OCI-LY1 (cell line): ENCODE measurements around the gene LYSMD1.

Experiments
- H2AFZ ChIP-seq: fragments of 200-600 bp; sonication (generic), shearing (Covaris generic); 2 replicates; pipeline ENCODE4 v1.6.0; 2014; ENCODE audit warnings: antibody characterized with exemption, mild to moderate bottlenecking, low read length
- H3F3A ChIP-seq: fragments of 200-600 bp; sonication (generic), shearing (Covaris generic); 2 replicates; pipeline ENCODE4 v1.6.0; 2014; ENCODE audit warnings: mild to moderate bottlenecking, antibody characterized with exemption, low read length, moderate library complexity; ENCODE audit not compliant: insufficient read depth
- H3K27ac ChIP-seq: fragments of 200-600 bp; sonication (generic); 2 replicates; pipeline ENCODE4 v1.5.1; 2014; ENCODE audit warnings: low read length, mixed run types, mild to moderate bottlenecking, low read depth; ENCODE audit not compliant: poor library complexity, severe bottlenecking
- H3K27me3 ChIP-seq: fragments of 200-600 bp; sonication (generic); 2 replicates; pipeline ENCODE4 v1.6.0; 2014; ENCODE audit warnings: antibody characterized with exemption, mild to moderate bottlenecking, low read length, moderate library complexity; ENCODE audit not compliant: insufficient read depth
- H3K36me3 ChIP-seq: fragments of 200-600 bp; sonication (generic); 2 replicates; pipeline ENCODE4 v1.6.1; 2014; ENCODE audit warnings: mild to moderate bottlenecking, antibody characterized with exemption, low read length, moderate library complexity, mixed read lengths; ENCODE audit not compliant: insufficient read depth
- H3K4me1 ChIP-seq: fragments of 200-600 bp; sonication (generic); 2 replicates; pipeline ENCODE4 v1.5.1; 2014; ENCODE audit warnings: mild to moderate bottlenecking, low read length, moderate library complexity; ENCODE audit not compliant: insufficient read depth, severe bottlenecking
- H3K4me2 ChIP-seq: fragments of 200-600 bp; sonication (generic), shearing (Covaris generic); 2 replicates; pipeline ENCODE4 v1.6.1; 2014; ENCODE audit warnings: low read length
- H3K4me3 ChIP-seq: fragments of 200-600 bp; sonication (generic); 2 replicates; pipeline ENCODE4 v1.5.1; 2014; ENCODE audit warnings: low read length, low read depth, mild to moderate bottlenecking, mixed read lengths; ENCODE audit not compliant: poor library complexity, severe bottlenecking
- H3K79me2 ChIP-seq: fragments of 200-600 bp; shearing (Covaris generic); 2 replicates; pipeline ENCODE4 v1.6.1; 2016; ENCODE audit warnings: mixed run types, low read length, mixed read lengths; ENCODE audit not compliant: insufficient read depth
- H3K9ac ChIP-seq: fragments of 200-600 bp; sonication (generic), shearing (Covaris generic); 2 replicates; pipeline ENCODE4 v1.6.1; 2014; ENCODE audit warnings: mild to moderate bottlenecking, low read length, mixed read lengths
- H3K9me2 ChIP-seq: fragments of 200-600 bp; sonication (generic), shearing (Covaris generic); 2 replicates; pipeline ENCODE4 v1.6.1; 2014; ENCODE audit warnings: low read depth, mild to moderate bottlenecking, low read length, mixed read lengths
- H3K9me3 ChIP-seq: fragments of 200-600 bp; shearing (Covaris generic); 2 replicates; pipeline ENCODE4 v1.6.1; 2014; ENCODE audit warnings: low read length, mixed read lengths
- H4K20me1 ChIP-seq: fragments of 200-600 bp; sonication (generic), shearing (Covaris generic); 2 replicates; pipeline ENCODE4 v1.6.0; 2016; ENCODE audit warnings: mild to moderate bottlenecking, low read length; ENCODE audit not compliant: insufficient read depth
- CTCF ChIP-seq: fragments of 200-600 bp; sonication (generic), shearing (Covaris generic); IDR thresholded peaks from 2 replicates; pipeline ENCODE4 v1.5.1; 2017; ENCODE audit warnings: mild to moderate bottlenecking, antibody characterized with exemption, low read length, moderate library complexity, mixed read lengths
- EZH2 ChIP-seq: fragments of 200-600 bp; sonication (generic), shearing (Covaris generic); IDR thresholded peaks from 2 replicates; pipeline ENCODE4 v1.8.0; 2017; ENCODE audit warnings: borderline replicate concordance, mixed run types, mild to moderate bottlenecking, antibody characterized with exemption, low read length, moderate library complexity, mixed read lengths

The LYSMD1 gene

DNA sequence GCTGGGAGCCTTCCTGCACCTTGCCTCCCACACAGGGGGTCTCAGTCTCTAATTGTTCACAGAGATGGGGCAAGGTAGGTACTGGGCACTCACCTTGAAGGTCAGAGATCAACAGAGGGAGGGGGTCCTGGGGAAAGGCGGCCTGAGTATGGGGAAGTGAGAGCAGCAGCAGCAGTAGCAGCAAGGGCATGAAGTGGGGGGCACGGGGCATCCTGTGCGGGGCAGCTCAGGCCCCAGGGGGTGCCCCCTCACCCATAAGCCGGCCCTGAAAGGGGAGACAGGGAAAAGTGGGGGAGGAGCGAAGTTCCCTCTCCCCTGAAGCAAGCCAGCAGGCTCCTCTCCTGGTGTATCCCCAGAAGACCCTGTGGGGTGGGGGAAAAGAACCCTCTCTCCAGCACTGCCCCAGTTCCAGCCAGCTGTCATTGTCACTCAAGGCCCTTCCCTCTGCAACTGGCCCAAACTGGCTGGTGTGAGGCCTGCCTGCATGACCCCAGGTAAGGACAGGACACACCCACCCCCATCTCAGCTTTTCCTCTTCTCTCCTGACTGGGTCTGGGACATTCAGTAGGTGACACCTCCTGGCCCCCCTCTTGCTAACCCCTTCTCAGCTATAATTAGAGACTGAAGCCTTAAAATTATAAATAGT, 23.2 kb downstream of the LYSMD1 start:
- H3K27ac ChIP-seq, result no peak overlapping the region
- peaks cover 11% of the 10 kb centered on the region; the same call in 1 of the 2 replicates for H3K27me3 ChIP-seq
- H3K4me1 ChIP-seq, result peaks cover 33% of the 10 kb centered on the region
- H4K20me1 ChIP-seq, result no peaks in the 10 kb centered on the region
- H3K9me2 ChIP-seq, result no peaks in the 10 kb centered on the region
- H2AFZ ChIP-seq, result no peak overlapping the region
- no peaks in the 10 kb centered on the region for H3K79me2 ChIP-seq
- H3K4me3 ChIP-seq, result no peak overlapping the region
- H3K36me3 ChIP-seq, result no peaks in the 10 kb centered on the region
- H3K4me2 ChIP-seq, result peak overlapping the region; percentile 24
- H3K9ac ChIP-seq, result no peak overlapping the region
- no peaks in the 10 kb centered on the region for H3K9me3 ChIP-seq
- H3F3A ChIP-seq, result no peaks in the 10 kb centered on the region
- TF ChIP-seq EZH2 (no peak), CTCF (no peak)

GRCh38 chr1:151137789-151138188, 27.9 kb downstream of the LYSMD1 start:
- no peaks in the 10 kb centered on the region for H3K9me2 ChIP-seq
- H3K79me2 ChIP-seq, result no peaks in the 10 kb centered on the region
- H3K9me3 ChIP-seq, result no peaks in the 10 kb centered on the region
- no peaks in the 10 kb centered on the region for H4K20me1 ChIP-seq
- H3K9ac ChIP-seq, result no peak overlapping the region
- peaks cover 6% of the 10 kb centered on the region; the same call in 1 of the 2 replicates for H3K27me3 ChIP-seq
- no peak overlapping the region for H3K4me3 ChIP-seq
- no peaks in the 10 kb centered on the region for H3F3A ChIP-seq
- TF ChIP-seq EZH2, result no peak
- TF ChIP-seq CTCF, result no peak
- no peak overlapping the region for H3K27ac ChIP-seq
- H3K36me3 ChIP-seq, result no peaks in the 10 kb centered on the region
- H3K4me1 ChIP-seq, result peaks cover 13% of the 10 kb centered on the region
- no peak overlapping the region for H2AFZ ChIP-seq
- H3K4me2 ChIP-seq, result no peak overlapping the region

DNA sequence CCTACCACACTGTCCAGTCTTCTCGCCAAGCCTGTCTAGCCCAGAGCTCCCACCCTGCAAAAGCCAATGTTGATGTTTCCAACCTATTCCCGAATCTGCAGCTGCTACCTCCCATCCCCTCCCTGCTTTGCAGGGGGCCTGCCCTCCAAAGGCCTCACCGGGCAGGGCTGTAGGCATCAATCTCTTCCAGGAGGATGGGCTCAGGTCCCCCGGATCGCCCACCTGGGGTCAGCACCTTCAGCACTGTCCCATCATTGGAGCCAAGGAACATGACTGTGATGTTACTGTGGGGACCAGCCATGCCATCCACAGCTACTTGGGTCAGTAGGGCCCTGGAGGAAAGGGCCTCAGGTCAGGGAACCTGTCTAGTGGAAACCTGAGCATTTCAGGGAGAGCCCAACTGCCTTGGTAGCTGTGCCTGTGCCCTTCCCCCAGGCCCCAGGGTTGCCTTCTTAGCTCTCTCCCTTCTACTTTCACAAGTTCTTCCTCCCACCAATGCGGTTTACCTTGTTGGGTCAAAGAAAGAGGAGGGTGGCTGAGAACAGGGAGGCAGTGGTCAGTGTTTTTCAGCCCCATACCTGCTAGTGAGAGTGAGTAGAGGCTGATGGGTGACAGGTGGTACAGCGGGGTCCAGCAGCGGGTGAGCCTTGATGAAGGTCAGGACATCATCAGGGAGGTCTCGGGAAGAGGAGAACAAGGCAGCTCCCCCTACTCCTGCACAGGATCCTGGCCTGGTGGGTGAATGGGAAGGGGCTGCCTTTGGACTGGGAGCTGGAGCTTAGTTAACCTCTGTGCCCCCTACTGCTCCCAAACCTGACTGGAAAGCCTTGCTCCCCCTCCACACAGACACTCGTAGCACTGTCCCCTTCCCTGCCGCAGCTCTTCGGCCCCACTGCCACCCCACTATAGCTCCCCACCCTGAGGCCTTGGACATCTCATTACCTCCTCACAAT, 30.0 kb downstream of the LYSMD1 start:
- no peaks in the 10 kb centered on the region for H3K9me2 ChIP-seq
- H3K27me3 ChIP-seq, result peaks cover 6% of the 10 kb centered on the region; the same call in 1 of the 2 replicates
- H3K79me2 ChIP-seq, result no peaks in the 10 kb centered on the region
- no peak overlapping the region for H2AFZ ChIP-seq
- H3K4me3 ChIP-seq, result no peak overlapping the region
- no peaks in the 10 kb centered on the region for H3K36me3 ChIP-seq
- H3K4me1 ChIP-seq, result peaks cover 10% of the 10 kb centered on the region
- TF ChIP-seq CTCF (peak; percentile 35; the same call in 1 of the 2 replicates), EZH2 (no peak)
- H3K27ac ChIP-seq, result no peak overlapping the region
- H3K9me3 ChIP-seq, result no peaks in the 10 kb centered on the region
- no peaks in the 10 kb centered on the region for H3F3A ChIP-seq
- no peak overlapping the region for H3K4me2 ChIP-seq
- H4K20me1 ChIP-seq, result no peaks in the 10 kb centered on the region
- H3K9ac ChIP-seq, result no peak overlapping the region
